Measurements from ENCODE around the gene POU6F2. TPM values are rescaled to one million over a fixed set of nuclear protein-coding genes. Genes with fewer than 3 reads are reported as not detected.

POU6F2 gene
- total and polyA plus RNA-seq, 2 of the 4 experiments (the other 2 are of a cell fraction) = not detected

DNA sequence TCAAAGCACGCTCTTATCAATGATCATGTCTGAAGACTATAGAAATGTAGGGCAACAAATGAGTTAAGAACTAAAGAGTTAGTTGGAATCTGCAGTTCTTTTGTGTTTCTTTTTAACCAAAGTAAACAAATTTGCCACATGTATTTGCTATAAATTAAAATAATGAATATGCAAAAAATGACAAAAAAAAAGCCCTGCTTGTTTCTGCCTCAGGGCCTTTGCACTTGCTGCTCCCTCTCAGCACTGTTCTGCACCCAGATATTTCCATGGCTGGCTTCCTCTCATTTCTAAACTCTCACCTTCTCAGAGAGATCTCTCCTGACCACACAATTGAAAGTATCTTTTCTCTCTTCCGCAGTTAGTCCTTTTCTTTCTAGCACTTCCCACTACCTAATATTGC, 406.7 kb downstream of the POU6F2 start:
- Histone ChIP-seq H3K23ac (ENCODE audit: low read depth, low read length) (no peak overlapping the region), H4K20me1 (ENCODE audit: insufficient read depth, low read length) (no peaks in the 10 kb centered on the region), H3K14ac (replicated peaks; ENCODE audit: low read depth, low read length) (no peak overlapping the region), H3K9ac (ENCODE audit: low read depth, low read length) (no peak overlapping the region), H2BK5ac (ENCODE audit: low read depth, low read length, poor library complexity, severe bottlenecking) (no peak overlapping the region), H2AK9ac (replicated peaks; ENCODE audit: low read depth, low read length, poor library complexity) (no peak overlapping the region), H3K9me1 (ENCODE audit: insufficient read depth, low read length) (no peaks in the 10 kb centered on the region), H3K56ac (ENCODE audit: extremely low read depth, insufficient read depth, low read length) (no peak overlapping the region), H3K4ac (ENCODE audit: low read depth, low read length) (no peak overlapping the region), H4K5ac (ENCODE audit: low read depth, low read length) (no peak overlapping the region), H4K8ac (ENCODE audit: low read depth in 2 of 2, low read length in 2 of 2) (no peak overlapping the region), H2BK15ac (ENCODE audit: low read depth, low read length) (no peak overlapping the region), H3K36me3 (ENCODE audit: control insufficient read depth, insufficient read depth, low read length) (no peaks in the 10 kb centered on the region), H3K79me1 (ENCODE audit: low read depth in 1 of 2, low read length in 2 of 2) (no peaks in the 10 kb centered on the region), H2AK5ac (ENCODE audit: low read depth, low read length) (no peak overlapping the region), H3K4me1 (ENCODE audit: control insufficient read depth, insufficient read depth, low read length) (no peaks in the 10 kb centered on the region), H3K27me3 (ENCODE audit: control insufficient read depth, insufficient read depth, low read length) (no peaks in the 10 kb centered on the region), H4K91ac (ENCODE audit: insufficient read depth, low read depth, low read length) (no peak overlapping the region), H3K18ac (ENCODE audit: low read depth, low read length) (no peak overlapping the region), H2BK120ac (ENCODE audit: low read depth, low read length) (no peak overlapping the region), H3K9me3 (ENCODE audit: control insufficient read depth, insufficient read depth, low read length) (no peaks in the 10 kb centered on the region), H2BK20ac (ENCODE audit: low read depth, low read length) (no peak overlapping the region), H2AFZ (replicated peaks; ENCODE audit: low read length, poor library complexity) (no peak overlapping the region), H3K27ac (ENCODE audit: insufficient read depth, low read length) (no peak overlapping the region), H3K4me2 (ENCODE audit: low read depth, low read length) (no peak overlapping the region), H3K4me3 (ENCODE audit: insufficient read depth, low read depth, low read length) (no peak overlapping the region)
- no TSS peak for BruUV-seq (replicated peaks)
- WGBS, 2 experiments (ENCODE audit: extremely low coverage in 2 of 2, insufficient read length in 1 of 2) = no CpG with 5 or more reads among the region's 2 CpGs
- ChIA-PET CTCF (no interaction called here), POLR2A (ENCODE audit: unreplicated experiment) (no interaction called here)
- dilution Hi-C loops (cut with HindIII; ENCODE audit: low sequenced_read_pairs, unreplicated experiment) = no loop called here
- intact Hi-C loops (cut with micrococcal nuclease) = no loop called here
- no peak for ATAC-seq (ENCODE audit: low read depth)
- no peak for TF ChIP-seq MAZ (IDR thresholded peaks at IDR 0.05; ENCODE audit: borderline replicate concordance, low read depth, low read length)
- no peak for TF ChIP-seq CHD1 (IDR thresholded peaks at IDR 0.05; ENCODE audit: low read depth, low read length)
- no peak for TF ChIP-seq SMC3 (IDR thresholded peaks at IDR 0.05; ENCODE audit: low read depth, low read length)
- TF ChIP-seq BHLHE40 (IDR thresholded peaks at IDR 0.05; ENCODE audit: low read depth, low read length) = no peak
- TF ChIP-seq MAFK (IDR thresholded peaks at IDR 0.05; ENCODE audit: low read depth, low read length) = no peak
- TF ChIP-seq CEBPB (IDR thresholded peaks at IDR 0.05; ENCODE audit: low read depth, low read length) = no peak
- no peak for TF ChIP-seq RFX5 (IDR thresholded peaks at IDR 0.05; ENCODE audit: low read depth, low read length)
- no peak for TF ChIP-seq RCOR1 (IDR thresholded peaks at IDR 0.05; ENCODE audit: insufficient replicate concordance, low read length)
- TF ChIP-seq, protein P1, sequence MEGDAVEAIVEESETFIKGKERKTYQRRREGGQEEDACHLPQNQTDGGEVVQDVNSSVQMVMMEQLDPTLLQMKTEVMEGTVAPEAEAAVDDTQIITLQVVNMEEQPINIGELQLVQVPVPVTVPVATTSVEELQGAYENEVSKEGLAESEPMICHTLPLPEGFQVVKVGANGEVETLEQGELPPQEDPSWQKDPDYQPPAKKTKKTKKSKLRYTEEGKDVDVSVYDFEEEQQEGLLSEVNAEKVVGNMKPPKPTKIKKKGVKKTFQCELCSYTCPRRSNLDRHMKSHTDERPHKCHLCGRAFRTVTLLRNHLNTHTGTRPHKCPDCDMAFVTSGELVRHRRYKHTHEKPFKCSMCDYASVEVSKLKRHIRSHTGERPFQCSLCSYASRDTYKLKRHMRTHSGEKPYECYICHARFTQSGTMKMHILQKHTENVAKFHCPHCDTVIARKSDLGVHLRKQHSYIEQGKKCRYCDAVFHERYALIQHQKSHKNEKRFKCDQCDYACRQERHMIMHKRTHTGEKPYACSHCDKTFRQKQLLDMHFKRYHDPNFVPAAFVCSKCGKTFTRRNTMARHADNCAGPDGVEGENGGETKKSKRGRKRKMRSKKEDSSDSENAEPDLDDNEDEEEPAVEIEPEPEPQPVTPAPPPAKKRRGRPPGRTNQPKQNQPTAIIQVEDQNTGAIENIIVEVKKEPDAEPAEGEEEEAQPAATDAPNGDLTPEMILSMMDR (conservative IDR thresholded peaks at IDR 0.05; ENCODE audit: low read depth, low read length) = no peak
- TF ChIP-seq, protein P2, sequence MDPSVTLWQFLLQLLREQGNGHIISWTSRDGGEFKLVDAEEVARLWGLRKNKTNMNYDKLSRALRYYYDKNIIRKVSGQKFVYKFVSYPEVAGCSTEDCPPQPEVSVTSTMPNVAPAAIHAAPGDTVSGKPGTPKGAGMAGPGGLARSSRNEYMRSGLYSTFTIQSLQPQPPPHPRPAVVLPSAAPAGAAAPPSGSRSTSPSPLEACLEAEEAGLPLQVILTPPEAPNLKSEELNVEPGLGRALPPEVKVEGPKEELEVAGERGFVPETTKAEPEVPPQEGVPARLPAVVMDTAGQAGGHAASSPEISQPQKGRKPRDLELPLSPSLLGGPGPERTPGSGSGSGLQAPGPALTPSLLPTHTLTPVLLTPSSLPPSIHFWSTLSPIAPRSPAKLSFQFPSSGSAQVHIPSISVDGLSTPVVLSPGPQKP (IDR thresholded peaks at IDR 0.05; ENCODE audit: borderline replicate concordance, low read depth, low read length) = no peak
- no peak for TF ChIP-seq RAD21 (IDR thresholded peaks at IDR 0.05; ENCODE audit: low read length)
- TF ChIP-seq NFE2L2 (IDR thresholded peaks at IDR 0.05; ENCODE audit: low read depth, low read length) = no peak
- TF ChIP-seq, protein P3, sequence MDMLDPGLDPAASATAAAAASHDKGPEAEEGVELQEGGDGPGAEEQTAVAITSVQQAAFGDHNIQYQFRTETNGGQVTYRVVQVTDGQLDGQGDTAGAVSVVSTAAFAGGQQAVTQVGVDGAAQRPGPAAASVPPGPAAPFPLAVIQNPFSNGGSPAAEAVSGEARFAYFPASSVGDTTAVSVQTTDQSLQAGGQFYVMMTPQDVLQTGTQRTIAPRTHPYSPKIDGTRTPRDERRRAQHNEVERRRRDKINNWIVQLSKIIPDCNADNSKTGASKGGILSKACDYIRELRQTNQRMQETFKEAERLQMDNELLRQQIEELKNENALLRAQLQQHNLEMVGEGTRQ (IDR thresholded peaks at IDR 0.05; ENCODE audit: low read depth, low read length) = no peak
- TF ChIP-seq MXI1 (IDR thresholded peaks at IDR 0.05; ENCODE audit: borderline replicate concordance, low read depth, low read length) = no peak
- TF ChIP-seq FOS (IDR thresholded peaks at IDR 0.05; ENCODE audit: low read depth, low read length) = no peak
- TF ChIP-seq POLR2A (IDR thresholded peaks at IDR 0.05; ENCODE audit: low read depth, low read length) = no peak
- in situ Hi-C loops (cut with MboI; ENCODE audit: low sequenced_read_pairs) = no loop called here
- DNase-seq = no peak

All from IMR-90 (cell line).